HepG2 (cell line): ENCODE data around the gene SIGLEC7. TPM values are rescaled to one million over a fixed set of nuclear protein-coding genes. Genes with fewer than 3 reads are reported as not detected.

Source experiments
- ATAC-seq: fragments of 200-7000 bp; cut with Tn5 transposase; 3 replicates; pipeline ENCODE4 v1.9.1; 2020; ENCODE audit warnings: mild to moderate bottlenecking, moderate library complexity
- BruUV-seq: library from RNA; stranded (reverse); fragments of 400-500 nt; replicated peaks from 2 replicates; lab custom pipeline; 2021; lab: Mats Ljungman, UMichigan
- CTCF ChIA-PET: fragments of 300-600 bp; formaldehyde crosslinking; extraction: SDS; loops from one replicate; lab custom pipeline; 2021; ENCODE audit warnings: low total read pairs, inconsistent platforms, low intra/inter-chr PET ratio; lab: Yijun Ruan, JAX
- POLR2A ChIA-PET: fragments of 350-600 bp; sonication (Branson Sonifier 250); formaldehyde crosslinking; loops from one replicate; lab custom pipeline; 2020; ENCODE audit warnings: antibody characterized with exemption, inconsistent platforms; lab: Yijun Ruan, JAX
- DNase-seq: peaks from one replicate; pipeline ENCODE4 v3.0.0-alpha.2; 2015; ENCODE audit warnings: low spot score
- FAIRE-seq: peaks from 3 replicates; lab custom pipeline; 2011; peaks lifted over from hg19 to GRCh38; lab: Jason Lieb, UNC
- H2AFZ ChIP-seq: one replicate; pipeline ENCODE4 v1.6.1; 2011; ENCODE audit warnings: low read length, inconsistent platforms
- H3K27ac ChIP-seq: fragments of 300-600 bp; 3 replicates; pipeline ENCODE4 v1.8.0; 2011; ENCODE audit warnings: mixed run types, mild to moderate bottlenecking, mixed read lengths, low read length, inconsistent platforms; ENCODE audit not compliant: insufficient read depth; ENCODE audit errors: extremely low read length
- H3K27me3 ChIP-seq, 2 experiments: fragments of 200-600 bp in 1 of 2; 2 replicates in 1 of 2; 3 replicates in 1 of 2; pipeline versions ENCODE4 v1.6.0 to v1.8.0; 2011; ENCODE audit warnings: low read length in 2 of 2, mild to moderate bottlenecking in 2 of 2, moderate library complexity in 2 of 2, inconsistent platforms in 1 of 2; ENCODE audit not compliant: insufficient read depth in 2 of 2, control insufficient read depth in 1 of 2
- H3K36me3 ChIP-seq, 2 experiments: fragments of 200-600 bp in 1 of 2; replicated peaks in 1 of 2; 2 replicates in 1 of 2; 3 replicates in 1 of 2; pipeline versions ENCODE4 v1.5.1 to v1.8.0; 2011; ENCODE audit warnings: low read length in 2 of 2, inconsistent platforms in 1 of 2; ENCODE audit not compliant: insufficient read depth in 2 of 2, control insufficient read depth in 1 of 2
- H3K4me1 ChIP-seq: 2 replicates; pipeline ENCODE4 v1.5.1; 2012; ENCODE audit warnings: low read length, inconsistent platforms; ENCODE audit not compliant: insufficient read depth
- H3K4me2 ChIP-seq: 2 replicates; pipeline ENCODE4 v1.6.0; 2011; ENCODE audit warnings: low read depth, low read length, inconsistent platforms
- H3K4me3 ChIP-seq, 3 experiments: fragments of 200-600 bp in 1 of 3; sonication (generic), shearing (Covaris generic) in 1 of 3; replicated peaks in 1 of 3; 2 replicates each; pipeline ENCODE4 v1.5.1; 2011 to 2016; ENCODE audit warnings: low read length in 3 of 3, inconsistent platforms in 2 of 3, low read depth in 2 of 3, mild to moderate bottlenecking in 2 of 3, control low read depth in 1 of 3, mixed read lengths in 1 of 3; ENCODE audit not compliant: insufficient read depth in 1 of 3
- H3K79me2 ChIP-seq: one replicate; pipeline ENCODE4 v1.6.1; 2011; ENCODE audit warnings: low read length, inconsistent platforms; ENCODE audit not compliant: insufficient read depth
- H3K9ac ChIP-seq: 2 replicates; pipeline ENCODE4 v1.6.0; 2011; ENCODE audit warnings: mild to moderate bottlenecking, low read depth, low read length, inconsistent platforms; ENCODE audit not compliant: insufficient read depth
- H3K9me3 ChIP-seq: 2 replicates; pipeline ENCODE4 v1.5.1; 2012; ENCODE audit warnings: mild to moderate bottlenecking, low read length
- H4K20me1 ChIP-seq: 2 replicates; pipeline ENCODE4 v1.6.0; 2011; ENCODE audit warnings: inconsistent platforms, mild to moderate bottlenecking, low read length, moderate library complexity; ENCODE audit not compliant: insufficient read depth
- ATM ChIP-seq: fragments of 450-650 bp; IDR thresholded peaks from 2 replicates; pipeline ENCODE4 v1.7.1; 2017; ENCODE audit warnings: mild to moderate bottlenecking, borderline replicate concordance
- BORCS8-MEF2B ChIP-seq: sonication (generic); formaldehyde crosslinking; IDR thresholded peaks from 2 replicates; pipeline ENCODE4 v1.8.0; 2022; ENCODE audit warnings: mild to moderate bottlenecking, missing genetic modification reagents
- EEA1 ChIP-seq: sonication (generic); formaldehyde crosslinking; IDR thresholded peaks from 2 replicates; pipeline ENCODE4 v1.5.1; 2020; ENCODE audit warnings: mild to moderate bottlenecking, missing genetic modification reagents, borderline replicate concordance
- ELF3 ChIP-seq: IDR thresholded peaks from 2 replicates; pipeline ENCODE4 v1.6.1; 2016; ENCODE audit warnings: missing genetic modification reagents, missing compliant biosample characterization
- FOXK2 ChIP-seq: fragments of 450-650 bp; IDR thresholded peaks from 2 replicates; pipeline ENCODE4 v1.6.1; 2016
- HNRNPL ChIP-seq: fragments of 200-400 bp; formaldehyde crosslinking; IDR thresholded peaks from 2 replicates; pipeline ENCODE4 v1.6.1; 2017; ENCODE audit warnings: mild to moderate bottlenecking, low read depth, low read length
- IKZF1 ChIP-seq: fragments of 450-650 bp; IDR thresholded peaks from 2 replicates; pipeline ENCODE4 v1.7.1; 2016
- NFATC3 ChIP-seq: sonication (generic); formaldehyde crosslinking; IDR thresholded peaks from 2 replicates; pipeline ENCODE4 v1.5.1; 2020; ENCODE audit warnings: mild to moderate bottlenecking, missing genetic modification reagents
- RAD21 ChIP-seq: fragments of 450-650 bp; formaldehyde crosslinking; IDR thresholded peaks from 2 replicates; pipeline ENCODE4 v1.5.0; 2020; ENCODE audit warnings: mild to moderate bottlenecking
- SIX1 ChIP-seq: sonication (generic); formaldehyde crosslinking; IDR thresholded peaks from 2 replicates; pipeline ENCODE4 v1.4.0; 2020; ENCODE audit warnings: missing genetic modification reagents, borderline replicate concordance
- SMAD1 ChIP-seq: sonication (generic); formaldehyde crosslinking; IDR thresholded peaks from 2 replicates; pipeline ENCODE4 v1.4.0; 2020; ENCODE audit warnings: missing genetic modification reagents, low read depth, mild to moderate bottlenecking, borderline replicate concordance
- SNAI1 ChIP-seq: sonication (generic); formaldehyde crosslinking; IDR thresholded peaks from 2 replicates; pipeline ENCODE4 v1.5.0; 2020; ENCODE audit warnings: mild to moderate bottlenecking, missing genetic modification reagents, borderline replicate concordance
- TGIF2 ChIP-seq: IDR thresholded peaks from 2 replicates; pipeline ENCODE4 v1.6.1; 2016; ENCODE audit warnings: control low read depth, missing compliant biosample characterization
- ZBTB8A ChIP-seq: sonication (generic); formaldehyde crosslinking; IDR thresholded peaks from 2 replicates; pipeline ENCODE4 v1.4.0; 2020; ENCODE audit warnings: mild to moderate bottlenecking, low read depth, missing genetic modification reagents, borderline replicate concordance
- ZNF274 ChIP-seq: sonication (generic); formaldehyde crosslinking; IDR thresholded peaks from 2 replicates; pipeline ENCODE4 v1.5.1; 2020; ENCODE audit warnings: mild to moderate bottlenecking, missing genetic modification reagents
- ZNF329 ChIP-seq: sonication (generic); formaldehyde crosslinking; IDR thresholded peaks from 2 replicates; pipeline ENCODE4 v1.9.0; 2021; ENCODE audit warnings: low read depth, mild to moderate bottlenecking, missing genetic modification reagents
- WGBS: methylation state at CpG from one replicate; pipeline ENCODE4 v1.1.6; 2017; ENCODE audit warnings: low lambda C conversion rate; 5-methylcytosine and 5-hydroxymethylcytosine counted together
- in situ Hi-C: cut with HindIII; loops from 2 replicates; pipeline ENCODE4 v1.10.0; 2017; ENCODE audit warnings: low pct_unique_long_range_greater_than_20kb; ENCODE audit not compliant: extremely low pct_ligation_motif_present
- intact Hi-C: fragments of 100-400 bp; cut with micrococcal nuclease; formaldehyde crosslinking; loops from one replicate; pipeline ENCODE4 v1.10.0; 2022; ENCODE audit not compliant: unreplicated experiment
- polyA plus RNA-seq, 8 experiments: library from polyadenylated mRNA; depleted of rRNA in 3 of 8; stranded (reverse) in 7 of 8; unstranded in 1 of 8; fragments of >200 nt; fragmentation: Illumina TruSeq in 4 of 8; extraction: Trizol in 4 of 8; gene quantifications; 2 replicates each; pipeline versions ENCODE4 v1.2.1 to v1.2.3, GENCODE V29; 2011 to 2016; ENCODE audit warnings: low read depth in 4 of 8, missing spikeins in 1 of 8, mixed read lengths in 1 of 8; ENCODE audit not compliant: insufficient read depth in 1 of 8
- total RNA-seq, 5 experiments: library from RNA; depleted of rRNA; stranded (reverse); fragments of >200 nt; fragmentation: Illumina TruSeq; extraction: Trizol; gene quantifications; 2 replicates each; pipeline ENCODE4 v1.2.3, GENCODE V29; 2016; ENCODE audit warnings: low read depth in 1 of 5
- TF ChIP-seq, protein P1 (sequence below): IDR thresholded peaks from 2 replicates; pipeline ENCODE4 v1.6.1; 2016; ENCODE audit warnings: mild to moderate bottlenecking, missing biosample characterization, missing genetic modification reagents
- TF ChIP-seq, protein P2 (sequence below): fragments of 450-650 bp; IDR thresholded peaks from 2 replicates; pipeline ENCODE4 v1.6.1; 2016

SIGLEC7 gene
- total and polyA plus RNA-seq, 2 of the 13 experiments (the other 11 are each of a cell fraction or from before 2014, with no cell fraction given), result not detected

DNA sequence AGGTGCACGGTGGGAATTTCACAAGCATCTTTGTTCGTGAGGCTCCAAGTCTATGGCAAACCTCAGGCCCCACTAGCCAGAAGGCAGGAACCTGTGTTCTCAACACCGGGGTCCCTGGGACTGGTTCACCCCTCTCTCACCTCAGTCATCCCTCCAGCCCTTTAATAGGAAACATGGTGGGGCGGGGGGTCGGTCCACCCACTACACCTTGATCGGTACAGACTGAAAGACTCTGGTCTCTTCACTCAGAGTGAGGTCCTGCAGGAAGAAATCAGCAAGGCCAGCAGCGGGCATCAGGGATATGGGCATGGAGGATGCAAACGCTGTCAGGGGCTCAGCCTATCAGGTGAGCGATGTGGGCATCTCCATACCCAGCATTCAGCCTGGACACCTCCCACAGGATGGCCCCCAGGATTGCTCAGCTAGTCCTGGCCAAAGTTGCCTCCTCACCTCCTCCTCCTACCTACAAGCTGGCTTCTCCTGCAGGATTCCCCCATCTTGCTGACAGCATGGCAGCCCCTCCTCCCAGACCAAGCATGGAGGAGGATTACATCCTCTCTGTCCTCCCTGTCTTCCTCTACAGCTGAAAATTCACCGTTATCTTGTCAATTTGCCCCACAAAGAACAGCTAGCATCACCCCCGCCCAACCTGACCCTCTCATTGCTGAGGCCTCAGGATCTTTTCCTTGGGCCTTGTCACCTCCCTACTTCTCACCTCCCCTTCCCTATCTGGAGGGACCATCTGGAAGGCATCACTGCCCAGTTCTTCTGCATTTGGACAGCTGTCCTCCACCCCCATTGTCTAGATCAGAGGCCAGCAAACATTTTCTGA, 45.5 kb downstream of the SIGLEC7 start:
- ATAC-seq (no peak), DNase-seq (no peak)

More for the DNA sequence above, 45.5 kb downstream of the SIGLEC7 start:
- in situ Hi-C loops, result no loop called here
- CTCF ChIA-PET, result no interaction called here
- Histone ChIP-seq H3K36me3 (no peaks in the 10 kb centered on the region), H4K20me1 (no peaks in the 10 kb centered on the region), H3K27ac (no peak overlapping the region), H3K79me2 (no peaks in the 10 kb centered on the region), H3K4me1 (no peaks in the 10 kb centered on the region), H3K27me3 (peaks cover 3 to 38% of the 10 kb centered on the region in 2 experiments; a peak in 4 of 5 replicates), H3K4me2 (no peak overlapping the region), H2AFZ (no peak overlapping the region), H3K4me3 (no peak overlapping the region), H3K9me3 (no peaks in the 10 kb centered on the region), H3K9ac (no peak overlapping the region)
- no peak for FAIRE-seq
- WGBS, result under 1% methylated on average over 7 of the region's 11 CpGs
- POLR2A ChIA-PET, result no interaction called here
- no TSS peak for BruUV-seq
- intact Hi-C loops, result no loop called here
- TF ChIP-seq ZBTB8A (CRISPR knock-in tag) (no peak), ATM (no peak), RAD21 (no peak), IKZF1 (no peak), ZNF329 (no peak), BORCS8-MEF2B (no peak), FOXK2 (no peak), NFATC3 (no peak), ZNF274 (CRISPR knock-in tag) (no peak), HNRNPL (no peak), SIX1 (CRISPR knock-in tag) (no peak), SNAI1 (no peak), TGIF2 (no peak), SMAD1 (CRISPR knock-in tag) (no peak), EEA1 (no peak), ELF3 (CRISPR knock-in tag) (no peak)
- TF ChIP-seq, protein P1, sequence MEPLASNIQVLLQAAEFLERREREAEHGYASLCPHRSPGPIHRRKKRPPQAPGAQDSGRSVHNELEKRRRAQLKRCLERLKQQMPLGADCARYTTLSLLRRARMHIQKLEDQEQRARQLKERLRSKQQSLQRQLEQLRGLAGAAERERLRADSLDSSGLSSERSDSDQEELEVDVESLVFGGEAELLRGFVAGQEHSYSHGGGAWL (CRISPR knock-in tag), result no peak
- TF ChIP-seq, protein P2, sequence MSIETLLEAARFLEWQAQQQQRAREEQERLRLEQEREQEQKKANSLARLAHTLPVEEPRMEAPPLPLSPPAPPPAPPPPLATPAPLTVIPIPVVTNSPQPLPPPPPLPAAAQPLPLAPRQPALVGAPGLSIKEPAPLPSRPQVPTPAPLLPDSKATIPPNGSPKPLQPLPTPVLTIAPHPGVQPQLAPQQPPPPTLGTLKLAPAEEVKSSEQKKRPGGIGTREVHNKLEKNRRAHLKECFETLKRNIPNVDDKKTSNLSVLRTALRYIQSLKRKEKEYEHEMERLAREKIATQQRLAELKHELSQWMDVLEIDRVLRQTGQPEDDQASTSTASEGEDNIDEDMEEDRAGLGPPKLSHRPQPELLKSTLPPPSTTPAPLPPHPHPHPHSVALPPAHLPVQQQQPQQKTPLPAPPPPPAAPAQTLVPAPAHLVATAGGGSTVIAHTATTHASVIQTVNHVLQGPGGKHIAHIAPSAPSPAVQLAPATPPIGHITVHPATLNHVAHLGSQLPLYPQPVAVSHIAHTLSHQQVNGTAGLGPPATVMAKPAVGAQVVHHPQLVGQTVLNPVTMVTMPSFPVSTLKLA, result no peak
